GM21528 (cell line): Measurements from ENCODE around the gene MYMK.

Experiments
- ATAC-seq: cut with Tn5 transposase; IDR thresholded peaks from one replicate; pipeline ENCODE4 v1.9.1; 2021; ENCODE audit warnings: mild to moderate bottlenecking, moderate library complexity; ENCODE audit not compliant: unreplicated experiment, low FRiP score

The MYMK gene

GRCh38 chr9:133558191-133559126 is 33.7 kb upstream of the MYMK start:
- ATAC-seq: no peak

GRCh38 chr9:133557581-133557980 is 32.8 kb upstream of the MYMK start:
- ATAC-seq: no peak

GRCh38 chr9:133556354-133556753 is 31.6 kb upstream of the MYMK start:
- no peak for ATAC-seq

GRCh38 chr9:133554729-133555128 is 30.0 kb upstream of the MYMK start:
- no peak for ATAC-seq

- ATAC-seq: no peak
Observed at GRCh38 chr9:133553973-133554713, 29.4 kb upstream of the MYMK start.

- ATAC-seq: no peak
Observed at GRCh38 chr9:133553123-133553522, 28.4 kb upstream of the MYMK start.

GRCh38 chr9:133552236-133552635 is 27.5 kb upstream of the MYMK start:
- no peak for ATAC-seq

- no peak for ATAC-seq
Observed at GRCh38 chr9:133551446-133551845, 26.7 kb upstream of the MYMK start.

GRCh38 chr9:133547116-133547515 is 22.4 kb upstream of the MYMK start:
- ATAC-seq: no peak

- no peak for ATAC-seq
Observed at GRCh38 chr9:133546287-133546680, 21.5 kb upstream of the MYMK start.

- ATAC-seq: no peak
Observed at GRCh38 chr9:133545494-133546286, 20.9 kb upstream of the MYMK start.

- ATAC-seq: no peak
Observed at GRCh38 chr9:133543772-133544467, 19.2 kb upstream of the MYMK start.

GRCh38 chr9:133542002-133542401 is 17.2 kb upstream of the MYMK start:
- ATAC-seq: no peak

GRCh38 chr9:133540698-133541025 is 15.9 kb upstream of the MYMK start:
- no peak for ATAC-seq

GRCh38 chr9:133539991-133540697 is 15.4 kb upstream of the MYMK start:
- no peak for ATAC-seq

- no peak for ATAC-seq
Observed at GRCh38 chr9:133538851-133539833, 14.4 kb upstream of the MYMK start.

GRCh38 chr9:133538176-133538575 is 13.4 kb upstream of the MYMK start:
- no peak for ATAC-seq

- ATAC-seq: no peak
Observed at GRCh38 chr9:133537257-133537656, 12.5 kb upstream of the MYMK start.

GRCh38 chr9:133536536-133536935 is 11.8 kb upstream of the MYMK start:
- no peak for ATAC-seq
